ENCODE data around the gene TOPBP1. TPM values are rescaled to one million over a fixed set of nuclear protein-coding genes. Genes with fewer than 3 reads are reported as not detected.

TOPBP1 gene
- total RNA-seq, 4 donors from 2014 or later = 8.6 to 31.1 (median 25.3) TPM

DNA sequence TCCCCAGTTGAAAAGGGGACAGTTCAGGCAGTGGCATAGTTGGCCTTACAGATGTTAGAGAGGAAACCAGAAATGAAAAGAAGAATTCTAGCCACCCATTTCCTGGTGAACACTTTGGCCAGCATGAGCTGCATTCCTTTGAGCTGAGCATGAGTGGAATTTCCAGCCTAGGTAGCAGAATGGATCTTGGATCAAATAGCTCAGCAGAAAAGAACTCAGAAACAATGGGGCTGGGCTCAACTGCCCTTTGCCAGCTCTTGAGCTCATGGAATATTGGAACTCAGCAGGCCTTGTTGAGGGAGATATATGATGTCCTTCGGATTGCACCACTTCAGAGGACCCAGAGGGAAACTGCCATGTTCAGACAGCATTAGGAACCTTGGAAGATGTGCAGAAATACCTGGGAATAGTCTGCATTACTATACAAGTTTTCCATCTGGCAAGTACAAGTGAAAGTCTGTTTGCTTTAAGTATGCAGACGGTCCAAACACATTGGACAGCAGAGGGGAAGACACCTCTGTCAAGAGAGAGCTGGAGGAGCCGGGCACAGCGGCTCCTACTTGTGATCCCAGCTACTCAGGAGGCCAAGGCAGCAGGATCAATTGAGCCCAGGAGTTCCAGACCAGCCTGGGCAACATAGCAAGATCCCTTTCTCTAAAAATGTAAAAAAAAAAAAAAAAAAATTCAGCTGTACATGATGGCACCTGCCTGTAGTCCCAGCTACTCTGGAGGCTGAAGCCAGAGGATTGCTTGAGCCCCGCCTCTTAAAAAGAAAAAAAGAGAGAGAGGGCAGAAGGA is 91.4 kb downstream of the TOPBP1 start:
- intact Hi-C loops (cut with DNase I) = loop anchor here (10.0 kb wide), 1 partner anchor 116 kb away; no protein-coding TSS in a partner anchor
- TF ChIP-seq POLR2A (IDR thresholded peaks at IDR 0.05) = no peak
- TF ChIP-seq, protein P1, sequence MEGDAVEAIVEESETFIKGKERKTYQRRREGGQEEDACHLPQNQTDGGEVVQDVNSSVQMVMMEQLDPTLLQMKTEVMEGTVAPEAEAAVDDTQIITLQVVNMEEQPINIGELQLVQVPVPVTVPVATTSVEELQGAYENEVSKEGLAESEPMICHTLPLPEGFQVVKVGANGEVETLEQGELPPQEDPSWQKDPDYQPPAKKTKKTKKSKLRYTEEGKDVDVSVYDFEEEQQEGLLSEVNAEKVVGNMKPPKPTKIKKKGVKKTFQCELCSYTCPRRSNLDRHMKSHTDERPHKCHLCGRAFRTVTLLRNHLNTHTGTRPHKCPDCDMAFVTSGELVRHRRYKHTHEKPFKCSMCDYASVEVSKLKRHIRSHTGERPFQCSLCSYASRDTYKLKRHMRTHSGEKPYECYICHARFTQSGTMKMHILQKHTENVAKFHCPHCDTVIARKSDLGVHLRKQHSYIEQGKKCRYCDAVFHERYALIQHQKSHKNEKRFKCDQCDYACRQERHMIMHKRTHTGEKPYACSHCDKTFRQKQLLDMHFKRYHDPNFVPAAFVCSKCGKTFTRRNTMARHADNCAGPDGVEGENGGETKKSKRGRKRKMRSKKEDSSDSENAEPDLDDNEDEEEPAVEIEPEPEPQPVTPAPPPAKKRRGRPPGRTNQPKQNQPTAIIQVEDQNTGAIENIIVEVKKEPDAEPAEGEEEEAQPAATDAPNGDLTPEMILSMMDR (IDR thresholded peaks at IDR 0.05) = no peak

DNA sequence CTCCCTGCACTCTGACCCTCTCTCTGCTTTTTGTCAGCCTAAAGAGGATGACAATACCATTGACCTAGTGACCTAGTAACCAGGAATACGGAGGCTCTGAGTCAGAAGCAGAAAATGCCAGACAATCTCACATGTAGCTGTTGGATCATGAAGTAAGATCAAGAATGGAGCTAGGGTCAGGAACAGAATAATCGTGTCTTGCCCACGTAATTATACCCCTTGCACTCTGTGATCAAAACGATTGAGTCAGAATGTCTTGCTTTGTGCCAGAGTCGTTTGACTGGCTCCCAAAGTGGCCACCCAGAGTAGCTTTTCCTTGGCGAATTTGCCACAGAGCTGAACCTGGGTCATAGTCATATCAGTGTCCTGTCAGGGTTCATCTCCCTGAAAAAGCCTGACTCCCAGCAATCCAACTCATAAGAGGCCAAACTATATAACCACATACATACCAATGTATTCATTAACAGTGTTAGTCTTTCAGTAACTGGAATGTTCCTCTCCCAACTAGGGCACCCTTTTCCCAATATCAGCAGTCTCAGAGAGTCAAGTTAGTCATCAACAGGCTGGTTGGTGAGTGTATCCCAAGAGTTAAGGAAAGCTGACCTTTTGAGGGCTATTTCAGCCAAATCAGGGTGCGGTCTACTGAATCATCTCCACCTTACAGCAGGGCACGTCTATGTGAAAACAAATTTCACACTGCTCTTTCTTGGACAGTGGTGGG is 93.3 kb downstream of the TOPBP1 start:
- no peak overlapping the region for H3K4me3 ChIP-seq
- no peak for TF ChIP-seq POLR2A (IDR thresholded peaks at IDR 0.05)
- TF ChIP-seq, protein P1 (IDR thresholded peaks at IDR 0.05) = no peak

More for the DNA sequence above, 91.4 kb downstream of the TOPBP1 start:
- no peaks in the 10 kb centered on the region for H3K27me3 ChIP-seq
- 66 to 88% methylated on average over 4 to 5 of the region's 5 CpGs for WGBS, 2 donors
- no peak for DNase-seq
- H3K9me3 ChIP-seq = no peaks in the 10 kb centered on the region
- H3K27ac ChIP-seq = peak overlapping the region; percentile 52 to 95 (median 77)
- H3K4me1 ChIP-seq = peaks cover 6 to 61% (median 24%) of the 10 kb centered on the region in 3 donors
- no peak overlapping the region for H3K4me3 ChIP-seq
- peaks cover 0 to 3% (median 0%) of the 10 kb centered on the region in 3 donors for H3K36me3 ChIP-seq

DNA sequence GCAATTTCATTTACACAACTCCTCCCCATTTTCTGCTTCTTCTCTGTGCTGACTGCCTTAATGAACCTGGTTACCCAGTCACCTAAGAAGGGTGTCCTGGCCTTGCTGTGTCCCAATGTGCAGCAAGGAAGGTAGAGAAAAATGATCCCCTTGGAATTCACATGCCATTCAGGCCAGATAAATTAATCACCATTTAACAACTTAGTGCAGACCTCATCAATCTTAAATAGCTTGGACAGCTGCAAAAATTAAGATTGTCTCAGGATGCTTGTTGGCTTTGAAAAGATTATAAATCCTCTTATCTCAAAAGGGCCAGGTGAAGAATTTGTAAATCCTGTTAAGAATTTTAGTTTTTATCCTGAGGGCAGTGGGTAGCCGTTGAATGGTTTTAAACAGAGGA is 97.9 kb downstream of the TOPBP1 start:
- no peaks in the 10 kb centered on the region for H3K9me3 ChIP-seq
- WGBS, 2 donors = 89 to 100% methylated on average over 1 of the region's 1 CpG
- no peak overlapping the region for H3K4me3 ChIP-seq
- H3K27me3 ChIP-seq = no peaks in the 10 kb centered on the region
- H3K27ac ChIP-seq = no peak overlapping the region
- TF ChIP-seq, protein P1 (IDR thresholded peaks at IDR 0.05) = no peak
- no peak for TF ChIP-seq POLR2A (IDR thresholded peaks at IDR 0.05)
- H3K4me1 ChIP-seq = peaks cover 0 to 13% (median 0%) of the 10 kb centered on the region in 3 donors
- H3K36me3 ChIP-seq = no peaks in the 10 kb centered on the region
- DNase-seq = no peak
- intact Hi-C loops (cut with DNase I) = no loop called here

More for the DNA sequence above, 93.3 kb downstream of the TOPBP1 start:
- Histone ChIP-seq H3K36me3 (no peaks in the 10 kb centered on the region), H3K9me3 (no peaks in the 10 kb centered on the region), H3K27ac (peak overlapping the region in 3 of 4 donors; percentile 52 to 95 (median 75)), H3K27me3 (no peaks in the 10 kb centered on the region), H3K4me1 (peaks cover 6 to 55% (median 20%) of the 10 kb centered on the region in 3 donors)
- 46 to 56% methylated on average over 8 of the region's 8 CpGs for WGBS, 2 donors
- DNase-seq = no peak
- intact Hi-C loops (cut with DNase I) = no loop called here

DNA sequence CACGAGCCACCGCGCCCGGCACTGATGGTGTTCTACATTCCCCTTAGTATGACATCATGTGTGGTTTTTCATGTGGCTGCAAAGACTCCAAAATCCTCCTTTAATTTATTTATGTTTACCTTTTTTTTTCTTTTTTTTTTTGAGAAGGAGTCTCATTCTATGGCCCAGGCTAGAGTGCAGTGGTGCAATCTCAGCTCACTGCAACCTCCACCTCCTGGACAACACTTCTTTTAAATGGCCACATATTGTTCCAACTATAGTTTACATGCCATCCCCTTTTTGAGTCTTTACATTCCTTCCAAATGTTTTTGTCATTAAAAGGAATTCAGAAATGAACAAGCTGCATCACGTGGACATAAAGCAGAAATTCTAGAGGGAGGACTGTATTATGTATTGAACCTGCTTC is 98.6 kb downstream of the TOPBP1 start:
- intact Hi-C loops (cut with DNase I) = no loop called here
- H3K4me1 ChIP-seq = peaks cover 0 to 7% (median 0%) of the 10 kb centered on the region in 3 donors

More for the DNA sequence above, 98.6 kb downstream of the TOPBP1 start:
- H3K4me3 ChIP-seq = no peak overlapping the region
- no peaks in the 10 kb centered on the region for H3K27me3 ChIP-seq
- no peaks in the 10 kb centered on the region for H3K9me3 ChIP-seq
- no peak for TF ChIP-seq POLR2A (IDR thresholded peaks at IDR 0.05)
- TF ChIP-seq, protein P1 (IDR thresholded peaks at IDR 0.05) = no peak
- H3K27ac ChIP-seq = no peak overlapping the region
- DNase-seq = no peak
- no peaks in the 10 kb centered on the region for H3K36me3 ChIP-seq
- 58 to 67% methylated on average over 5 of the region's 5 CpGs for WGBS, 2 donors
